ENCODE results near the gene NTM.

The NTM gene

DNA sequence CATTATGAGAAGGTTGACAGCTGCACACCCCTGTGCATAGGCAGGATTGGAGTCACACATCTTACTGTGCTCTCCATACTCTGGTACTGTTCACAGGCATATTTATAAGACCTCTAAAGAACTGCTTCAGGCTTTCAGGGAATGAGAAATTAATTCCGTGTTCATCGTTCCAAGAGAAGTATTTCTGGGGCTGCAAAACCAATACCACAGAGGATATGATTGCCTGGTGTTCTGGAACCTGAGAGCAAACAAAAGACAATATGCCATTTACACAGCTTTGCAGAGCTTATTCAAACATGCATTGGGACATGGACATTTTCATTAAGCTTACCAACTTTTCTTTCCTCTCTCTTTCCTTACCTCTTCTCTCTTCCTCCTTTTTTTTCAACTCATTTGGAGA lies 388.7 kb downstream of the NTM start:
- no peak for FAIRE-seq
- TF ChIP-seq, protein P1, sequence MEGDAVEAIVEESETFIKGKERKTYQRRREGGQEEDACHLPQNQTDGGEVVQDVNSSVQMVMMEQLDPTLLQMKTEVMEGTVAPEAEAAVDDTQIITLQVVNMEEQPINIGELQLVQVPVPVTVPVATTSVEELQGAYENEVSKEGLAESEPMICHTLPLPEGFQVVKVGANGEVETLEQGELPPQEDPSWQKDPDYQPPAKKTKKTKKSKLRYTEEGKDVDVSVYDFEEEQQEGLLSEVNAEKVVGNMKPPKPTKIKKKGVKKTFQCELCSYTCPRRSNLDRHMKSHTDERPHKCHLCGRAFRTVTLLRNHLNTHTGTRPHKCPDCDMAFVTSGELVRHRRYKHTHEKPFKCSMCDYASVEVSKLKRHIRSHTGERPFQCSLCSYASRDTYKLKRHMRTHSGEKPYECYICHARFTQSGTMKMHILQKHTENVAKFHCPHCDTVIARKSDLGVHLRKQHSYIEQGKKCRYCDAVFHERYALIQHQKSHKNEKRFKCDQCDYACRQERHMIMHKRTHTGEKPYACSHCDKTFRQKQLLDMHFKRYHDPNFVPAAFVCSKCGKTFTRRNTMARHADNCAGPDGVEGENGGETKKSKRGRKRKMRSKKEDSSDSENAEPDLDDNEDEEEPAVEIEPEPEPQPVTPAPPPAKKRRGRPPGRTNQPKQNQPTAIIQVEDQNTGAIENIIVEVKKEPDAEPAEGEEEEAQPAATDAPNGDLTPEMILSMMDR (IDR thresholded peaks at IDR 0.05; ENCODE audit: insufficient read depth, missing control alignments), result no peak
- no peak for DNase-seq (ENCODE audit: insufficient read length, low spot score)

DNA sequence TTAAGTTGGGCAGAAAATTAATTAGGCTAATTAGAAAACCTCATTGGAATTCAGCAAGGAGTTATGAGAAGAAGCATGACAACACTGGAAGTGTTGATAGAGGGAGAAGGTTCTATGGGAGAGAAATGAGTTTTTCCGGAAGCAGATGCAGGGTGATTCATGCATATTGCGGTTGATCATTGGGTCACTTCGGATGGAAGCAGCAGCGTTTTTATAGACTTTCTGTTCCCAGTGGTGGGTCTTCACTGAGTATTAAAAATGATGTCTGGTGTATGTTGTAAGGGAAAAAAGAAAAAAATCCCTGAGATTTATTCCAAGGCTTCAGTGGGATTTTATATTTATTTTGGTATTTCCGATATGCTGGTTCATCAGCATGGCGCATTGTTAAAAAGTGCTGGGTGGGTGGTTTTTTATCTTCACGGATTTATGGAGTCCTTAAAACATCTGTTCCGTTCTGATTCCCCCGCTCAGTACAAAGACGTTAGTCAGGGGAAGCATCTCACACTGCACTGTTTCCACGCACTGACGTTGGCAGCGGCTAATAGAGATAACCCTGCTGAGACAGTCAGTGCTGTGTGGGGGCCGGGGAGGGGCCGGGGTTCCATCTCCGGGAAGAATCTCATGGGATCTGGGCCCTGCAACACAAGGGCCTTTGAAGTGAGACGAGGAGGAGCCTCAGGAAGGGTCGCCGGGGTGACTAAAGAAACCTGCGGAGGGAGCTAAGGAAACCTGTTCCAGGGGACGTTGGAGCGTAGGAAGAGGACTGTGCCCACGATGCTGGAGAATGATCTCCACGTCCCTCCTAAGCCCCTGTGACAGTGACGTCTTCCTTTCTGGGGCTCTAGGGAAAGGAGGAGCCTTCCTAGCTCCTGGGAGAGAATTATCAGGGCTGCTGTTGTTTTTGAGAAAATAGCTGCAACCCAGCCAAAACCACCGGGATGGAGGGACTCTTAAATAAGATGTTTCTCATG lies 390.0 kb downstream of the NTM start:
- TF ChIP-seq, protein P1 (IDR thresholded peaks at IDR 0.05; ENCODE audit: insufficient read depth, missing control alignments), result no peak
- no peak for FAIRE-seq
- DNase-seq (ENCODE audit: insufficient read length, low spot score), result no peak

DNA sequence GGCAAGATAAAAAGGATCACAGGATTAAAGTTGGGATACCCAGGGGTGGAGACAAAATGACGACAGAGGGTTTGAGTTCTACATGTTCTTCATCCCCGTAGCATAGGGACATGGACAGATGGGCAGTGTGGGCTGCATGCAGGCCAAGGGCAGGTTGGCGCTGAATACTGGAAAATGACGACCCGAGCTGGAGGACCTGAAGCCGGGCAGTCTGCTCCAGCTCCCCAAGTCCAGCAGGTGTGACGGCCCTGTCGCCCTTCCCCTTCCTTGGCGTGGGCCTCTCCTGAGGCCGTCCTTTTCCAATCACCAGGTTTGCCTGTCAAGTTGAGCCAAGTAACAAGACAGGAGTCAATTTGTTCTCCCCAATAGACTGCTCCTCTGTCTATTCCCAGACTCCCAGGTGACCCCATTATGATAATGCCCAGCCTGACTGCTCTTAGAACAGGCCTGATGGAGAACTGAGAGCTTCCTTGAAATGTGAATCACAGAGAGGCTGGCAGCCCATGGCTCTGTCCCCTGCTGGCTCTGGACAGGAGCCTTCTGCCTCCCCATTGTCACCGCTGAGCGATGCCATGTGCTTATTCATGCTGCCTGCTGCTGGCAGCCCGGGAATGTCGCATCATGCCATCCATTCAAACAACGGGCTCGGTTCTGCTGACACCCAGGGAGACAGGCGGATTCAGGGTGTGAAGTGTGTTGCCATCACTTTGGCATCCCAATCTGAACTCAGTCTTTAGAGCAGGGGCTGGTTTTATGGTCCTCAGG lies 392.1 kb downstream of the NTM start:
- TF ChIP-seq, protein P1 (IDR thresholded peaks at IDR 0.05; ENCODE audit: insufficient read depth, missing control alignments), result no peak
- FAIRE-seq, result no peak
- no peak for DNase-seq (ENCODE audit: insufficient read length, low spot score)

DNA sequence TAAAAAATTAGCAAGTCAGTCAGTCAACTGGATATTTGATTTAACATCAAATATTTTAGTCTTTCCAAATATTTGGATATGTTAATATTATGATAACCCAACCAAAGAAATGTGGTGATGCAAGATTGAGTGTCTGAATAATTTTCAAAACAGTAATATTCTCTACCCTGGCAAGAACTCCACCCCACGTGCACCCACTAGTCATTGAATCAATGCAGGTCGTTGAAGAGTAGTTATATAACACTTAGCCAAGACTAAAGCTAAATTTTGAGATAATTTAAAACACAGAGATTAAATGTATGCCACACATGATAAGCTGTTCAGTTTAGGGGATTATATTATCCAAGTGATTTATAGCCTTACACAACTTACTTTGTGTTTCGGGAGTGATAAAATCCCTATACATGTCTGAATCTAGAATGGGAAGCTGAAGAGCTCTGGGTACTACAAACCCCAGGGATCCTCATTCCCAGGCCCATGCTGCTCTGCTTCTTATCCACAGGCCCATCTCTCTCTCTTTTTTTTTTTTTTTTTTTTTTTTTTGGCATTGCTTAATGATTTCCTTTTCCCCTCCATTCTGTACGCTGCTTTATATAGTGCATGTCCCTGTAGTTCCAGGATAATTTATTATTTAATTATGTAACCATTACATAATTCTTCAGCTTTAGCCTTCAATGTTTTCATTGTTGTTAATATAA lies 392.9 kb downstream of the NTM start:
- DNase-seq (ENCODE audit: insufficient read length, low spot score) (no peak), FAIRE-seq (no peak)
- TF ChIP-seq, protein P1 (IDR thresholded peaks at IDR 0.05; ENCODE audit: insufficient read depth, missing control alignments), result no peak

DNA sequence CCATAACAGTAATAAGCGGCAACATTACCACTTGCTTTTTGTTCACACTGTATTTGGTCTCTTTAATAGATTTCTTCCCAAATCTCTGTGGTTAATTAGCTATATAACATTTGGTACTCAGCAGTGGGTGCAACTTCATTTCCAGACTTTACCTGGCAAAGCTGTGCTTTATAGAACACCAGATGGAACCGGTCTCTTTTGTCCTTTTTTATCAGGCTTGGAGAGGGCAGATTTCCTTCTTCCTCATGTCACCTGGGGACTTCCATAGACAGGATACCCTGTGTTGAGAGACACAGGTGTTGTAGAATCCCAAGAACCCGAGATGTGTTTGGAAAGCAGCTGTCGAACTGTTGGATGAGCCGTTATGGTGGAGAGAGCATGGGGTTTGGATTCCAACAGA lies 393.7 kb downstream of the NTM start:
- DNase-seq (ENCODE audit: insufficient read length, low spot score) (no peak), FAIRE-seq (no peak)
- TF ChIP-seq, protein P1 (IDR thresholded peaks at IDR 0.05; ENCODE audit: insufficient read depth, missing control alignments), result no peak

DNA sequence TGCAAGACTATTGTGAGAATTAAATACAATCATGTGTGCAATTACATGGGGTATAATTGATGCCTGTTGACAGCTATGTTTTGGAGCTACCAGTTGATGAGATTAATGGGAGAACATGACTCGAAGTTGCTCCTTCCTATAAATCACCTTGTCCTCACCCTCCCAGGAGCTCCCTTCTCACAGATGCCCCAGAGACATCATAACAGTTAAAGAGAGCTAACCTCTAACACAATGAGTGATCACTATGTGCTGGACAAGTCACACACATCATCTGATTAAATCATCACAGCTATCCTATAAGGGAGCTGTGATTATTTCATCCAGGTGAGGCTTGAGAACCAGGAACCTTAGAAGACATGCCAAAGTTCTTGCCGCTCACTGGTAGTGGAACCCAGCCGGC lies 394.2 kb downstream of the NTM start:
- FAIRE-seq (no peak), DNase-seq (ENCODE audit: insufficient read length, low spot score) (no peak)
- TF ChIP-seq, protein P1 (IDR thresholded peaks at IDR 0.05; ENCODE audit: insufficient read depth, missing control alignments), result no peak
